H9 (cell line): ENCODE measurements around the gene RCOR3. TPM values are rescaled to one million over a fixed set of nuclear protein-coding genes. Genes with fewer than 3 reads are reported as not detected.

Source experiments
- DNase-seq: peaks from one replicate; pipeline ENCODE4 v3.0.0-alpha.2; 2017
- H2AFZ ChIP-seq: one replicate; pipeline ENCODE4 v1.6.1; 2013; ENCODE audit warnings: mild to moderate bottlenecking, low read length, control low read depth, moderate library complexity
- H2AK5ac ChIP-seq: 2 replicates; pipeline ENCODE4 v1.6.1; 2013; ENCODE audit warnings: low read length, control low read depth, mixed read lengths; ENCODE audit not compliant: insufficient read length
- H2BK120ac ChIP-seq: one replicate; pipeline ENCODE4 v1.6.1; 2013; ENCODE audit warnings: low read depth, mild to moderate bottlenecking, low read length, control low read depth, inconsistent platforms; ENCODE audit not compliant: poor library complexity, severe bottlenecking
- H2BK12ac ChIP-seq: 2 replicates; pipeline ENCODE4 v1.6.1; 2013; ENCODE audit warnings: low read length, control low read depth, mixed read lengths, low read depth; ENCODE audit not compliant: insufficient read length
- H2BK15ac ChIP-seq: 2 replicates; pipeline ENCODE4 v1.6.1; 2013; ENCODE audit warnings: low read depth, low read length, control low read depth
- H2BK20ac ChIP-seq: one replicate; pipeline ENCODE4 v1.6.1; 2013; ENCODE audit warnings: low read depth, mild to moderate bottlenecking, low read length, control low read depth, inconsistent platforms; ENCODE audit not compliant: poor library complexity, severe bottlenecking
- H2BK5ac ChIP-seq: 2 replicates; pipeline ENCODE4 v1.6.1; 2013; ENCODE audit warnings: low read length, control low read depth, mixed read lengths; ENCODE audit not compliant: insufficient read length
- H3K14ac ChIP-seq: 2 replicates; pipeline ENCODE4 v1.6.1; 2013; ENCODE audit warnings: low read length, control low read depth; ENCODE audit not compliant: insufficient read depth
- H3K18ac ChIP-seq: 2 replicates; pipeline ENCODE4 v1.6.1; 2013; ENCODE audit warnings: low read depth, mild to moderate bottlenecking, mixed read lengths, low read length, control low read depth; ENCODE audit not compliant: insufficient read length
- H3K23ac ChIP-seq: 2 replicates; pipeline ENCODE4 v1.6.1; 2013; ENCODE audit warnings: low read length, control low read depth, mixed read lengths, low read depth; ENCODE audit not compliant: insufficient read length
- H3K23me2 ChIP-seq: 2 replicates; pipeline ENCODE4 v1.6.1; 2013; ENCODE audit warnings: low read depth, mild to moderate bottlenecking, mixed read lengths, low read length, control low read depth; ENCODE audit not compliant: insufficient read length, poor library complexity, severe bottlenecking
- H3K27ac ChIP-seq: 2 replicates; pipeline ENCODE4 v1.5.1; 2013; ENCODE audit warnings: low read length, control low read depth, mixed read lengths, low read depth; ENCODE audit not compliant: insufficient read length
- H3K27me3 ChIP-seq: 2 replicates; pipeline ENCODE4 v1.6.1; 2013; ENCODE audit warnings: low read length, control low read depth, inconsistent platforms; ENCODE audit not compliant: insufficient read depth
- H3K4ac ChIP-seq: 2 replicates; pipeline ENCODE4 v1.6.1; 2013; ENCODE audit warnings: low read depth, mild to moderate bottlenecking, control low read depth, inconsistent platforms, low read length, moderate library complexity
- H3K4me1 ChIP-seq: 2 replicates; pipeline ENCODE4 v1.6.1; 2013; ENCODE audit warnings: low read length, control low read depth, inconsistent platforms; ENCODE audit not compliant: insufficient read depth
- H3K4me2 ChIP-seq: 2 replicates; pipeline ENCODE4 v1.6.1; 2013; ENCODE audit warnings: low read length, control low read depth, mixed read lengths; ENCODE audit not compliant: insufficient read length, insufficient read depth
- H3K56ac ChIP-seq: 2 replicates; pipeline ENCODE4 v1.6.1; 2013; ENCODE audit warnings: low read depth, mild to moderate bottlenecking, mixed read lengths, low read length, control low read depth; ENCODE audit not compliant: insufficient read length
- H3K79me1 ChIP-seq: 2 replicates; pipeline ENCODE4 v1.6.1; 2013; ENCODE audit warnings: low read depth, mild to moderate bottlenecking, moderate library complexity, low read length, control low read depth, inconsistent platforms; ENCODE audit not compliant: insufficient read depth, poor library complexity, severe bottlenecking
- H3K79me2 ChIP-seq: 2 replicates; pipeline ENCODE4 v1.6.1; 2013; ENCODE audit warnings: low read length, control low read depth, inconsistent platforms; ENCODE audit not compliant: insufficient read depth
- H3K9ac ChIP-seq: 2 replicates; pipeline ENCODE4 v1.6.1; 2013; ENCODE audit warnings: low read length, control low read depth, mixed read lengths; ENCODE audit not compliant: insufficient read length; ENCODE audit errors: extremely low read depth
- H3K9me3 ChIP-seq: one replicate; pipeline ENCODE4 v1.6.1; 2013; ENCODE audit warnings: low read depth, low read length, inconsistent platforms; ENCODE audit not compliant: control insufficient read depth
- H3T11ph ChIP-seq: one replicate; pipeline ENCODE4 v1.6.1; 2013; ENCODE audit warnings: mild to moderate bottlenecking, low read length, control low read depth, inconsistent platforms
- H4K20me1 ChIP-seq: one replicate; pipeline ENCODE4 v1.6.1; 2013; ENCODE audit not compliant: control insufficient read depth, insufficient read length, insufficient read depth
- H4K5ac ChIP-seq: 2 replicates; pipeline ENCODE4 v1.6.1; 2013; ENCODE audit warnings: low read depth, mild to moderate bottlenecking, mixed read lengths, low read length, control low read depth; ENCODE audit not compliant: insufficient read length
- H4K8ac ChIP-seq: replicated peaks from 2 replicates; pipeline ENCODE4 v1.6.1; 2013; ENCODE audit warnings: low read length, control low read depth, mixed read lengths, low read depth; ENCODE audit not compliant: insufficient read length
- H4K91ac ChIP-seq: 2 replicates; pipeline ENCODE4 v1.6.1; 2013; ENCODE audit warnings: low read depth, mild to moderate bottlenecking, moderate library complexity, mixed read lengths, low read length, control low read depth; ENCODE audit not compliant: insufficient read length
- H3K27ac Mint-ChIP-seq, 3 experiments: 2 replicates in 2 of 3; 3 replicates in 1 of 3; pipeline ENCODE4 v1.8.0; 2020 to 2021; ENCODE audit warnings: mixed read lengths in 3 of 3, mild to moderate bottlenecking in 1 of 3, moderate library complexity in 1 of 3
- H3K27me3 Mint-ChIP-seq: 2 replicates; pipeline ENCODE4 v1.8.0; 2021; ENCODE audit warnings: low read depth, mild to moderate bottlenecking, moderate library complexity, mixed read lengths
- H3K36me3 Mint-ChIP-seq, 3 experiments: 2 replicates in 2 of 3; 3 replicates in 1 of 3; pipeline ENCODE4 v1.8.0; 2020 to 2021; ENCODE audit warnings: low read depth in 3 of 3, mixed read lengths in 3 of 3; ENCODE audit not compliant: insufficient read depth in 1 of 3
- H3K4me1 Mint-ChIP-seq, 2 experiments: 2 replicates each; pipeline ENCODE4 v1.8.0; 2020; ENCODE audit warnings: mixed read lengths in 2 of 2
- H3K4me3 Mint-ChIP-seq, 2 experiments: 2 replicates in 1 of 2; 3 replicates in 1 of 2; pipeline ENCODE4 v1.8.0; 2020 to 2021; ENCODE audit warnings: mild to moderate bottlenecking in 2 of 2, mixed read lengths in 2 of 2, moderate library complexity in 1 of 2
- H3K9me3 Mint-ChIP-seq, 2 experiments: 2 replicates in 1 of 2; 3 replicates in 1 of 2; pipeline ENCODE4 v1.8.0; 2020; ENCODE audit warnings: mild to moderate bottlenecking in 2 of 2, mixed read lengths in 2 of 2, moderate library complexity in 1 of 2
- WGBS: extraction: QIAGEN DNeasy Blood & Tissue Kit; methylation state at CpG from one replicate; pipeline ENCODE4 v1.1.7; 2013; ENCODE audit warnings: missing lambda C conversion rate, low lambda C conversion rate, mixed read lengths; ENCODE audit not compliant: insufficient read length; ENCODE audit errors: extremely low coverage; 5-methylcytosine and 5-hydroxymethylcytosine counted together
- total RNA-seq: library from RNA; stranded (reverse); gene quantifications from 2 replicates; pipeline ENCODE4 v1.2.1, GENCODE V29; 2021
- TF ChIP-seq, protein P1 (sequence below): fragments of 200-600 bp; sonication (generic); conservative IDR thresholded peaks from 3 replicates; pipeline ENCODE4 v1.8.0; 2021; ENCODE audit warnings: antibody characterized with exemption, mild to moderate bottlenecking

Gene RCOR3
- total RNA-seq, 1 experiment from 2014 or later = 37.2 TPM

DNA sequence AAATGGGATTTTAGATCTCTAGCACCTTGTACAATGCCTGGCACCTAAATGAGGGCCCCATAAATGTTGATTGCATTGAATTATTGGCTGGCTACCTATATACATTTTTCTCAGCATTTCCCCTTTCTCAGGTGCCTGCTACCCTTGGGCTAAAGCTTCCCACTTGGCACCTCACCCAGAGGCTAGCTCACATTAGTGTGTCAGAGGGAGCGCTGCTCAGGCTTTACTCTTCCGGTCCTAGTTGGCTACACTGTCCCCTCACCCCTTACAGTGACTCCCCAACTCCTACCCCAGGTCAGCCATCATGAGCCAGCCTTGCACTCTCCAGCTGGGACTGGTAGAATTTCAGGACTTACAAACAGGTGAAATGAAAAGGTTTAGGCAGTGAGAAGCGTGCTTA is 77.0 kb downstream of the RCOR3 start:
- H4K91ac ChIP-seq = no peak overlapping the region
- H3K4ac ChIP-seq = no peak overlapping the region
- Mint-ChIP-seq H3K4me1 (peaks cover 34 to 40% of the 10 kb centered on the region in 2 experiments), H3K4me3 (no peak overlapping the region), H3K36me3 (peaks cover 0 to 3% (median 2%) of the 10 kb centered on the region in 3 experiments; a peak in 1 of 7 replicates), H3K27me3 (no peaks in the 10 kb centered on the region), H3K9me3 (no peaks in the 10 kb centered on the region), H3K27ac (peak overlapping the region in 1 of 3 experiments; percentile 88; a peak in 1 of 7 replicates)
- no peak overlapping the region for H2BK5ac ChIP-seq
- no peak overlapping the region for H3K56ac ChIP-seq
- no peak overlapping the region for H2BK120ac ChIP-seq
- H3K79me2 ChIP-seq = peaks cover 3% of the 10 kb centered on the region; the same call in 1 of the 2 replicates
- no peak overlapping the region for H2AFZ ChIP-seq
- no peaks in the 10 kb centered on the region for H4K20me1 ChIP-seq
- no peaks in the 10 kb centered on the region for H3K9me3 ChIP-seq
- H3K4me2 ChIP-seq = no peak overlapping the region
- no peak overlapping the region for H2BK20ac ChIP-seq
- no peak overlapping the region for H3T11ph ChIP-seq
- H3K14ac ChIP-seq = no peak overlapping the region
- no peak for DNase-seq
- TF ChIP-seq, protein P1, sequence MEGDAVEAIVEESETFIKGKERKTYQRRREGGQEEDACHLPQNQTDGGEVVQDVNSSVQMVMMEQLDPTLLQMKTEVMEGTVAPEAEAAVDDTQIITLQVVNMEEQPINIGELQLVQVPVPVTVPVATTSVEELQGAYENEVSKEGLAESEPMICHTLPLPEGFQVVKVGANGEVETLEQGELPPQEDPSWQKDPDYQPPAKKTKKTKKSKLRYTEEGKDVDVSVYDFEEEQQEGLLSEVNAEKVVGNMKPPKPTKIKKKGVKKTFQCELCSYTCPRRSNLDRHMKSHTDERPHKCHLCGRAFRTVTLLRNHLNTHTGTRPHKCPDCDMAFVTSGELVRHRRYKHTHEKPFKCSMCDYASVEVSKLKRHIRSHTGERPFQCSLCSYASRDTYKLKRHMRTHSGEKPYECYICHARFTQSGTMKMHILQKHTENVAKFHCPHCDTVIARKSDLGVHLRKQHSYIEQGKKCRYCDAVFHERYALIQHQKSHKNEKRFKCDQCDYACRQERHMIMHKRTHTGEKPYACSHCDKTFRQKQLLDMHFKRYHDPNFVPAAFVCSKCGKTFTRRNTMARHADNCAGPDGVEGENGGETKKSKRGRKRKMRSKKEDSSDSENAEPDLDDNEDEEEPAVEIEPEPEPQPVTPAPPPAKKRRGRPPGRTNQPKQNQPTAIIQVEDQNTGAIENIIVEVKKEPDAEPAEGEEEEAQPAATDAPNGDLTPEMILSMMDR = no peak
- H2BK12ac ChIP-seq = no peak overlapping the region
- no peaks in the 10 kb centered on the region for H3K27me3 ChIP-seq
- H2AK5ac ChIP-seq = no peak overlapping the region
- no peak overlapping the region for H4K5ac ChIP-seq
- H3K23ac ChIP-seq = no peak overlapping the region
- H3K79me1 ChIP-seq = no peaks in the 10 kb centered on the region
- no peak overlapping the region for H3K27ac ChIP-seq
- peaks cover 9% of the 10 kb centered on the region for H3K4me1 ChIP-seq
- no peaks in the 10 kb centered on the region for H3K23me2 ChIP-seq
- no peak overlapping the region for H4K8ac ChIP-seq
- no peak overlapping the region for H3K18ac ChIP-seq
- H2BK15ac ChIP-seq = no peak overlapping the region
- H3K9ac ChIP-seq = no peak overlapping the region
- no CpG with 5 or more reads among the region's 3 CpGs for WGBS
